Hepatocyte (in vitro differentiated cells): ENCODE data around the gene EFCAB9. TPM values are rescaled to one million over a fixed set of nuclear protein-coding genes. Genes with fewer than 3 reads are reported as not detected.

ENCODE experiments used
- DNase-seq: peaks from one replicate; pipeline ENCODE4 v3.0.0-alpha.2; 2016; ENCODE audit warnings: low spot score
- H2AFZ ChIP-seq: fragments of 200-600 bp; sonication (generic); 2 replicates; pipeline ENCODE4 v1.6.0; 2016; ENCODE audit warnings: antibody characterized with exemption, mild to moderate bottlenecking
- H3K27ac ChIP-seq: fragments of 200-600 bp; sonication (generic); 2 replicates; pipeline ENCODE4 v1.5.1; 2016; ENCODE audit warnings: mild to moderate bottlenecking
- H3K27me3 ChIP-seq: fragments of 200-600 bp; sonication (generic); 2 replicates; pipeline ENCODE4 v1.6.1; 2016
- H3K36me3 ChIP-seq: fragments of 200-600 bp; sonication (generic); replicated peaks from 2 replicates; pipeline ENCODE4 v1.5.1; 2016; ENCODE audit warnings: low read depth; ENCODE audit not compliant: insufficient read depth
- H3K4me1 ChIP-seq: fragments of 200-600 bp; sonication (generic); 2 replicates; pipeline ENCODE4 v1.5.1; 2016; ENCODE audit warnings: mild to moderate bottlenecking, moderate library complexity; ENCODE audit not compliant: insufficient read depth
- H3K4me2 ChIP-seq: fragments of 200-600 bp; sonication (generic); 2 replicates; pipeline ENCODE4 v1.6.0; 2016
- H3K4me3 ChIP-seq: fragments of 200-600 bp; sonication (generic); 2 replicates; pipeline ENCODE4 v1.5.1; 2016; ENCODE audit warnings: mild to moderate bottlenecking
- H3K79me2 ChIP-seq: fragments of 200-600 bp; sonication (generic); 2 replicates; pipeline ENCODE4 v1.6.0; 2017; ENCODE audit warnings: mild to moderate bottlenecking
- H3K9me2 ChIP-seq: fragments of 200-600 bp; sonication (generic); replicated peaks from 2 replicates; pipeline ENCODE4 v1.6.0; 2017; ENCODE audit warnings: mild to moderate bottlenecking; ENCODE audit not compliant: insufficient read depth
- H3K9me3 ChIP-seq: fragments of 200-600 bp; sonication (generic); 2 replicates; pipeline ENCODE4 v1.5.1; 2016; ENCODE audit warnings: low read depth, mild to moderate bottlenecking
- H4K20me1 ChIP-seq: fragments of 200-600 bp; sonication (generic); 2 replicates; pipeline ENCODE4 v1.6.0; 2016; ENCODE audit warnings: mild to moderate bottlenecking; ENCODE audit not compliant: insufficient read depth, poor library complexity, severe bottlenecking
- CTCF ChIP-seq: fragments of 200-600 bp; sonication (generic); IDR thresholded peaks from 2 replicates; pipeline ENCODE4 v1.5.1; 2016; ENCODE audit warnings: antibody characterized with exemption, mild to moderate bottlenecking; ENCODE audit not compliant: poor library complexity
- EZH2 ChIP-seq: fragments of 200-600 bp; sonication (generic); IDR thresholded peaks from 2 replicates; pipeline ENCODE4 v1.6.1; 2016; ENCODE audit warnings: antibody characterized with exemption, mild to moderate bottlenecking, borderline replicate concordance
- EZH2phosphoT487 ChIP-seq: fragments of 200-600 bp; sonication (generic); IDR thresholded peaks from one replicate; pipeline ENCODE4 v1.6.1; 2018; ENCODE audit warnings: antibody characterized with exemption, mild to moderate bottlenecking, low read depth, moderate library complexity; ENCODE audit not compliant: unreplicated experiment, severe bottlenecking
- WGBS: methylation state at CpG from one replicate; pipeline ENCODE4 v1.1.6; 2016; ENCODE audit warnings: low lambda C conversion rate; ENCODE audit errors: missing lambda C conversion rate; 5-methylcytosine and 5-hydroxymethylcytosine counted together
- polyA plus RNA-seq: library from polyadenylated mRNA; unstranded; fragments of >200 nt; fragmentation: Nextera tagmentation; extraction: Ambion mirVana; gene quantifications from 2 replicates; pipeline ENCODE4 v1.2.1, GENCODE V29; 2016
- total RNA-seq: library from RNA; depleted of rRNA; stranded (reverse); fragments of >200 nt; gene quantifications from 2 replicates; pipeline ENCODE4 v1.2.3, GENCODE V29; 2014

The EFCAB9 gene
- total and polyA plus RNA-seq, 2 experiments from 2014 or later: not detected

GRCh38 chr5:172245046-172245445 lies 51.1 kb downstream of the EFCAB9 start:
- Histone ChIP-seq H3K27ac (no peak overlapping the region), H3K27me3 (no peaks in the 10 kb centered on the region), H3K4me2 (no peak overlapping the region), H3K79me2 (peaks cover 99% of the 10 kb centered on the region), H3K9me2 (no peaks in the 10 kb centered on the region), H4K20me1 (peaks cover 26% of the 10 kb centered on the region), H3K36me3 (no peaks in the 10 kb centered on the region), H3K4me3 (no peak overlapping the region), H2AFZ (no peak overlapping the region), H3K9me3 (no peaks in the 10 kb centered on the region), H3K4me1 (no peaks in the 10 kb centered on the region)
- TF ChIP-seq EZH2 (no peak), EZH2phosphoT487 (no peak)
- no peak for DNase-seq
- WGBS: 92% methylated on average over 2 of the region's 2 CpGs

GRCh38 chr5:172245703-172246125 lies 51.7 kb downstream of the EFCAB9 start:
- TF ChIP-seq EZH2 (no peak), CTCF (no peak), EZH2phosphoT487 (no peak)
- DNase-seq: no peak
- Histone ChIP-seq H3K27ac (no peak overlapping the region), H2AFZ (no peak overlapping the region), H3K79me2 (peaks cover 99% of the 10 kb centered on the region), H3K9me3 (no peaks in the 10 kb centered on the region), H3K36me3 (no peaks in the 10 kb centered on the region), H3K4me2 (no peak overlapping the region), H3K4me1 (no peaks in the 10 kb centered on the region), H4K20me1 (peaks cover 26% of the 10 kb centered on the region), H3K27me3 (no peaks in the 10 kb centered on the region), H3K4me3 (no peak overlapping the region), H3K9me2 (no peaks in the 10 kb centered on the region)
- 50% methylated on average over 1 of the region's 1 CpG for WGBS

- no peak overlapping the region for H3K4me3 ChIP-seq
- H4K20me1 ChIP-seq: peaks cover 26% of the 10 kb centered on the region
- no peaks in the 10 kb centered on the region for H3K36me3 ChIP-seq
- no peak overlapping the region for H3K4me2 ChIP-seq
- no peaks in the 10 kb centered on the region for H3K4me1 ChIP-seq
- no peak for DNase-seq
- TF ChIP-seq CTCF: no peak
- TF ChIP-seq EZH2phosphoT487: no peak
- no peak for TF ChIP-seq EZH2
- peaks cover 93% of the 10 kb centered on the region for H3K79me2 ChIP-seq
- H3K27ac ChIP-seq: no peak overlapping the region
- no peak overlapping the region for H2AFZ ChIP-seq
- H3K27me3 ChIP-seq: no peaks in the 10 kb centered on the region
- H3K9me3 ChIP-seq: peaks cover 4% of the 10 kb centered on the region
- 83% methylated on average over 2 of the region's 2 CpGs for WGBS
- no peaks in the 10 kb centered on the region for H3K9me2 ChIP-seq
These were observed 54.7 kb downstream of the EFCAB9 start for GRCh38 chr5:172248637-172249036.

- no peaks in the 10 kb centered on the region for H3K27me3 ChIP-seq
These were observed 57.4 kb downstream of the EFCAB9 start for GRCh38 chr5:172251419-172251818.

More at GRCh38 chr5:172251419-172251818, 57.4 kb downstream of the EFCAB9 start:
- peaks cover 10% of the 10 kb centered on the region for H4K20me1 ChIP-seq
- WGBS: 92% methylated on average over 1 of the region's 1 CpG
- H3K9me3 ChIP-seq: peaks cover 4% of the 10 kb centered on the region
- no peaks in the 10 kb centered on the region for H3K4me1 ChIP-seq
- no peaks in the 10 kb centered on the region for H3K9me2 ChIP-seq
- no peak for TF ChIP-seq EZH2phosphoT487
- TF ChIP-seq EZH2: no peak
- no peak for TF ChIP-seq CTCF
- H3K79me2 ChIP-seq: peaks cover 93% of the 10 kb centered on the region
- H3K27ac ChIP-seq: no peak overlapping the region
- no peak for DNase-seq
- no peaks in the 10 kb centered on the region for H3K36me3 ChIP-seq
- no peak overlapping the region for H2AFZ ChIP-seq
- no peak overlapping the region for H3K4me3 ChIP-seq
- H3K4me2 ChIP-seq: no peak overlapping the region
